Ecto neural progenitor cell (in vitro differentiated cells): ENCODE measurements around the gene RUNX2.

Experiments used
- DNase-seq: peaks from one replicate; pipeline ENCODE4 v3.0.0-alpha.2; 2018; ENCODE audit warnings: low spot score

Gene RUNX2

DNA sequence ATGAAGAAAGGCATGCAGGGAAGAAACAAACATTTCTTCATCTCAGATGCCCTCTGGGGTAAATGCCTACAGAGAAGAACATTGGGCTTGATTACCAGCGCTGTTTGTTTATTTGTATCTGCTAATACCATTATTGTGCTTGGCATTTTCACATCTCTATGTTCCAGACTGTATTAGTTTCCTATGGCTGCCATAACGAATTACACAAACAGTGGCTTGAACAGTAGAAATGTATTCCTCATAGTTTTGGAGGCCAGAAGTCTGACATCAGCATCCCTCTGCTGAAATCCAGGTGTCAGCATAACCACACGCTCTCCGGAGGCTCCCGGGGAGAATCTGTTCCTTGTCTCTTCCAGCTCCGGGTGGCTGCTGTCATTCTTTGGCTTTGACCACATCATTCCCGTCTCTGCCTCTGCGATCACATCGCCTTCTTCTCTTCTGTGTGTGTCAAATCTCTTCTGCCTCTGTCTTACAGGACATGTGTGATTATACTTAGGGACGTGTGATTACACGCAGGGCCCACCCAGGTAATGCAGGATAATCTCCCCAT is 291.2 kb downstream of the RUNX2 start:
- no peak for DNase-seq

DNA sequence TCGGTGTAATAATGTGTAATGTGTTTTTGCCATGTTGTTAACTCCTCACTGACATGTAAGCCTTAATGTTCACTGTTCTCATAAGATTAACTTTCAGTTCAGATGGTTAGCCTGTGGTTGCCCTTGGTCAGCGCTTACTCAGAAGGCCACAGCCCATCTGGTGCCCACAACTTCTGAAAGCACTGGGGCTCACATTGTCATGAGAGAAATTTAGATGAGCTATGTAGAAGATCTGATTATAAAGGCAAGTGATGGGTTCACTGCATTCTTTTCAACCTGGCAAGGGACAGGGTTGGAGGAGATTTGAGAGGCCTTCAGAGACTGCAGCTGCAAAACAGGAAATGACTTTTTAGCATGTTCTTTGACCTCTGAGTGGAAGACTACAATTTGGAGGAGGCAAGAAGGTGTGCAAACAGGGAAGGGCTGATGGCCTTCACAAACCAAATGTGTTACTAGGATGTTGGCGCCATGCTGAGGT is 291.9 kb downstream of the RUNX2 start:
- no peak for DNase-seq

DNA sequence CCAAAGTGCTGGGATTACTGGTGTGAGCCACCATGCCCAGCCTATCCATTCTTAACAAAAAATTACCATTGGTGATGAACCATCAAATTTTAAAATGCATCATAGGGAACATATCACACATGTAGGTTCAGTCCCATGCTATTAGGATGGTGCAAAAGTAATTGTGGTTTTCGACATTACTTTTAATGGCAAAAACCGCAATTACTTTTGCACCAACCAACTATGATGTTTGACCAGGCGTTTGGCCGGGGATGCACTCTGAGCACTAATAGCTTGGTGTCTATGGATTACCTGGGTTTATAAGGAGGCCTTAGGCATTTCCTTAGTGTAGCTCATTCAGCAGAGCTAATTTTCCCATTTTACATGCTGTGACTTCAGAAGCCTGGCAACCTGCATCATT is 296.1 kb downstream of the RUNX2 start:
- no peak for DNase-seq

DNA sequence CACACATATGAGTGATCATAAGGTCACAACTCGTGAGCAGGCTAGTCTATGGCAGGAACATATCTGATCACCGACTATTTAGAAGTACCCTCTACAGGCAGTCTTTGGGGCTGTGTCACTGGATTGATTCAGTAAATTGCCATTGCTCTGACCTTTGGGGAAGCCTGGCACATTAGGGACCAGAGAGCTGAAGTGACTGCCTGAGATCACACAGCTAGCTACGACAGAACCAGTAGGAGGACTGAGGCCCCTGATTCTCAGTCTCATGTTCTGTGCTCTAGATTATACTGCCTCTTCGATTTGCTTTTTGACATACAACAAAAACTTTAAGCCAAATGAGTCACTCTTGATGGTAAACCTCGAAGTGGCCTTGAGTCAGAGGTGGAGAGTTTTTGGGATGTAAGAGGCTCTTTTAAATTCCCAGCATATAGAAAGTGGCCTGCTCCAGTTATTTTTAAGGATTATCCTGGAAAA is 297.1 kb downstream of the RUNX2 start:
- no peak for DNase-seq

DNA sequence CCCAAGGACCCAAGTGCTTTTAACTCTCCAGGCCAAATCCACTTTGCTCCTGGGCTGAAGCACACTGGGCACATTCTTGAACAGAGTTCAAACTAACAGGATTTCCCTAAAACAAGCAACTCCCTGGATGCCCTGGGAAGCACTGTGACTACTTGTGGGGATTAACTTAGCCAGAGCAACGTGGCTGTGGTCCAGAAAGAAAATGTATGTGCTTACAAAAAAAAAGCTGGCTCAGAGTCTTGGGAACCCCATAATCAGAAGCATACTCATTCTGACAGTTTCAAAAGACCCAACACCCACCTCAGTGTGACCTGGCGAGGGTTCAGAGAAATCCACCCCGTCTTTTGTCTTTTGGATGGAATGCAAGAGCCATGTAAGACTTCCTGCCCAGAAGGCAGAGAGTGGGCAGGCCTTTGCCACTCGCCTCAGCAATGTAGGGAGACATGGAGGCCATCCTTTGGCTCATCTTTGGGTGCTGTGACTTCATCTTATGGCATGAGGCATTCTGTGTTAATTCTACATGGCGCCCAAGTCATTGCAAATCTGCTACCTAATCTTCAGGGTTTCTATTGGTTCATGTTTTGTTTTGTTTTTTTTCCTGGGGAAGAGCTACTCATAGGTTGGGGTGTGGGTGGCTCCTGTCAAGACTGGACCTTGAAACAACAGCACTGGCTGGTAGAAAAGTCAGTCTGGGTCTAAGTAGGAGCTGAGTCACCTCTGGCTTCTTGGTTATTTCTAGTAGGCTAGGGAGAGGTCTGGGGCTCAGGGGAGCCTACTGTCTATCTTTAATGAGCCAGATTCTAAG is 298.2 kb downstream of the RUNX2 start:
- DNase-seq = no peak

DNA sequence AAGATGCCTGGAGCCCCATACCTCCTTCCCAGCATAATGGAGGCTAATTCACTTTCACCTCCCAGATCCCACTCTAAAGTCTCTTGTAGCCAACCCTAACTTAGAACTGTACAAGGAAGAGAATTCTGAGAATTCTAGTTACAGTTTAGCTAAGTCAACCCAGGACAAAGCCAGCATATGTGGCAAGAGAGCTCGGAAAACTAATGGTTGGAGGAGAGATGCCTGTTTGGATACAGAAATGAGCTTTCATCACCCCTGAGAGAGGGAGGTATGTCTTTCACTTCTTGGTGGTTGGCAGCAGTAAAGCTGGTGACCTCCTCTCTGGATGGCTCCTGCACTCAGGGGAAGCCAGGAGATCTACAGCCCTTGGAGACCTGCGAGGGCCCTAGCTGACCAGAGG is 302.2 kb downstream of the RUNX2 start:
- DNase-seq = no peak

DNA sequence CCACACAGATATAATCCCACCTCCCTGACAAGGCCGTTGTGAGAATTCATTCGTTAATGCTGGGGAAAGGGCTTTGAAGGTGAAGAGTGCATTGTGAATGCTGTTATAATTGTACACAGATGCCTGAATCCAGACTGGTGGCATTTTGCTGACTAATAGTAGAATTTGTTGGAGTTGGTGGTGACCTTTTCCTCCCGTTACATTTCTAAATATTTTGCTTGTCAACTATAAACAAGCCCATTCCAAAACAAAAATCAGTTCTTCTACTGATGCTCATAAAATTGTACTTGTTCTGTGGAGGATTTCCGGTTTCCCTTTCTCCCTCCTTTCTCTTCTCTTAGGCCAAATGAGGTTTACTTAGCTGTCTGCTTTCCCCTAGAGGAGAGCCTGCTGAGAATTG is 302.7 kb downstream of the RUNX2 start:
- no peak for DNase-seq

DNA sequence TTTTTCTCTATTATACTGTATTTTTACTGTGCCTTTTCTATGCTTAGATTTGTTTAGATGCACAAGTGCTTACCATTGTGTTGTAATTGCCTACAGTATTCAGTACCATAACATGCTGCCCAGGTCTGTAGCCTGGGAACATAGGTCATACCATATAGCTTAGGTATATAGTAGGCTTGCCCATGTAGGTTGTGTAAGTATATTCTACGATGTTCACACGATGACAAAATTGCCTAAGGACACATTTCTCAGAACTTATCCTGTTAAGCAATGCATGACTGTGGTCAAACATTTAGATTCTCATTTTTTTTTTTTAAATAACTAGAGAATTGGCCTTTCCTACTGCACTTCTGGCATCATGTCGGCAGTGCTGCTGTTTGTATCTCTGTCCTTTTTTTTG is 303.3 kb downstream of the RUNX2 start:
- no peak for DNase-seq

DNA sequence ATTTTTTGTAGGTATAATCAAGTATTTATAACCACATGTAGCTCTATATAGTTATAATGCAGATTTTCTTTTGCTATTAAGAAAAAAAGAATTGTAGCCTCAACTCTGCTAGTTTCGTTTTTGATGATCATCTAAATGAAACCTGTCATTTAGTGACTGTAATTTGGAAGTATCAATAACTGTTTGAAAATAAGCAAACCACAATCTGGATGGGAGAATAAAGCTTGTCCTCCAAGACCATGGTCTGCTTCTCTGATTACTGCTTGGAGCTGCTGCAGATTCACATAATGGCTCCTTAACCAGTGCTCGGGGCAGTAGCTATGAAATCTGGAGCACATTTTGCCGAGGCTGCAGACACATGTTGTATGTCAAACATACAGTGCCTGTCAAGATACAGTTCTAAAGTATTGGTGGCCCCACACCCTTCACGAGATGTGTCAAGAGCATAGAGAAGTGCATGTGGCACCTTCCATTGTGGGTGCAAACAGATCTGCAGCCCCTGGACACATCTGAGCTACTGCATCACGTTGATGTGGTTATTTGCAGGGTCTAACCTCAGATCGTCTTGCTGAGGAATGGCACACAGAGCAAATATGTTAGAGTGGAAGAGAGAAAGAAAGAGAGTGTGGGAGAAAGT is 305.3 kb downstream of the RUNX2 start:
- DNase-seq = no peak

DNA sequence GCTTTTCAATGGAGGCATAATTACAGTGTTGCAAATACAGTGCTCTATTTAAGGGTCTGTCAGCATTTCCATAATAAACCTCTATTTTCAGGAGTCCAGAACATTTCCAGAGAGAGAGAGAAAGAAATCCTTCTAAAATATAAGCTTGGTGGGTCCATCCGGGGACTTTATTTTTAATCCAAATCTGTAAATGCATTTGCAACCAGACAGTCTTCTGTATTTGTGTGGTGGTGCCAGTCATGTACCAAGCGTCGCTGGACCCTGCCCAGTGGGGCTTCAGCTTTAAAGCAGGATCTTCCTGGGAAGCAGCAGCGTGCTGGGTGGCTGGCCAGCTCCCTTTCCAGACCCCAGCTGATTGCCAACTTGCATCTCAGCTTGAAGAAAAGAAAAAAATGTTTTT is 306.1 kb downstream of the RUNX2 start:
- no peak for DNase-seq

DNA sequence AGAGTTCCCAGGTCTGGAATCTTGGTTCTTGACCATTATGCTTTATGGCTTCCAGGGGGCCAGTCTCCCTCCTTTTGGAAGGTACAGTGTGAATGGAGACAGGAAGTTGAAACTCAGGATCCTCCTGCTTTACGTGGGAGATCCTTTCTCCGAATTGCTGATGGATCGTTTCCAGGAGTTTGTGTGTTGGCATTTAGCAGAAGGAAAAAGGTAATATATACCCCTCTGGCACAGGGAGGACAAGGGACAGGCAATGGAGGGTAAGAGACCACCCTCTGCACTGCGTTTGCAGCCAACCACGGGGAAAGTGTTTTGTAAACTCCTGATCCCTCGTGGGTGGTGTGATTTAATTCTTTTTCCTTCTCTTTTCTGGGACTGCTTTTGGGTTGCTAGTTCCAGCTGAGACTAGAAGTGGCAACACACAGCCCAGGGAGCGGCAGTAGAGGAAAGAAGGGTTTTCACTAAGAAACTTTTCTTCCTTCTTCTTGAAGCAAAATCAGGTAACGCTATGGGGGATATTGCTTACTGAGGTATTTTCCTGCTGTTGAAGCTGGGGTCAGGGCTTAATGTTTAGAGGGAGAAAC is 307.2 kb downstream of the RUNX2 start:
- no peak for DNase-seq

DNA sequence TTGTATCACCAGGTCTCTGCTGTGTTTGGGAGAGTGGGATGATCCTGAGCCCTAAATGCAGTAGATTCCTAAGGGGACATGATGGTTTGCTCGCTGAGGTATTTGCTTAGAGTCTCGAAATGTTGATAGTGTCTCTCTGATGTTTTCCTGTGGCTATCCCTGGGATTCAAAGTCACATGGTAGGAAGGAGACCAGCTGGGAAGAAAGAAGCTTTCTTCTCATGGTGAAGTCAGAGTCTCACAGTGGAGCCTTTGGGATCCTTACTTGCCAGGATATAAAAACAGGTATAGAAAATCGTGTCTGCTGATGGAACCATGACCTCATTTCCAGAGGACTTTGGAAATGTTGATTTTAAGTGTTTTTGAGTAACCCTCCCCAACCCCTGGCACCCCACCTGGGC is 308.9 kb downstream of the RUNX2 start:
- no peak for DNase-seq

DNA sequence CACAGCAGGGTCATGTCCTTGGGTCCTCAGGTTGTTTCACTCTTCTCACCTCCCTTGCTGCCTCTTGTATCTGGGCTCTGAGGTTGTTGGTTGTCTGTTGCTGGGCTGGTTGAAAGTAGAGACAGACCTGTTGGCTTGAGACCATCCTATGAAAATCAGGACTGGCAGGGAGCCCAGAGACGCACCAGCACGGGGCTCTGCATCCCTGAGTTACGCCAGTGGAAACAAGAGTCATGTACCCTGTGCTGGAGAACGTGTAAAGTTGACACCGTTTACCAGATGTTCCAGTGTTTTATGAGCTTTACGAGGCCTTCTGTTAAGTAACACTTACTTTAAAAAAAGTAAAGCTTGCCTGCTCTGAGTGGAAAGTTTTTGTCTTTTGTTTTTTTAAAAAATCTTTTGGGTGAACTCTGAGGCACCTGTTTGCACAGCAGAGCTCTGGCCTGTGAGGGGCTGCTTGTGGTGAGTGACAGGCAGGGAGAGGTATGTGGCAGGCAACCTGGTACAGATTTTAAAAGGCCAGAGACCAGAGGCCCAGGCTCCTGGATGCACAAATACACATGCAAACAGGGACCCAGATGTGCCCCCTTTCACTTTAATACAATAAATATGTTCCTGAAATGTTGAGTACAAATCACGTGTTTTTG is 309.6 kb downstream of the RUNX2 start:
- no peak for DNase-seq

DNA sequence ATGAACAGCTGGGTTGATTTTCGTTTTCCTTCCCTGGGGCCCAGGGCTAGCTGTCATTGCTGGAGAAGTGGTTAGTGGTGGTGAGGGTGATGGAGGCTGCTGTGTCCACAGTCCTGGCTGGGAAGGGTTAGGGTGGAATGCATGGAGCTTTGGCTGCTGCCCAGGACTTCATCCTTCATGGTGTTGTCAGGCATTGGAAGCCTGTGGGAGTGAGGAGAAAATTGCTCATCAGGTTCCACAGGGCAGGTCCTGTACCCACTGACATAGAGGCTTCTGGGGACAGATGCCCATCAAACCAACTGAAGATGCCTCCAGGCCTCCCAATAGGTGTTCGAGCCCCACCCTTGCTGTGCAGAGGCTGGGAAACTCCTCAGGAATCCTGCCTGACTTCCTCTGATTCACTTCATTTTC is 312.0 kb downstream of the RUNX2 start:
- no peak for DNase-seq

DNA sequence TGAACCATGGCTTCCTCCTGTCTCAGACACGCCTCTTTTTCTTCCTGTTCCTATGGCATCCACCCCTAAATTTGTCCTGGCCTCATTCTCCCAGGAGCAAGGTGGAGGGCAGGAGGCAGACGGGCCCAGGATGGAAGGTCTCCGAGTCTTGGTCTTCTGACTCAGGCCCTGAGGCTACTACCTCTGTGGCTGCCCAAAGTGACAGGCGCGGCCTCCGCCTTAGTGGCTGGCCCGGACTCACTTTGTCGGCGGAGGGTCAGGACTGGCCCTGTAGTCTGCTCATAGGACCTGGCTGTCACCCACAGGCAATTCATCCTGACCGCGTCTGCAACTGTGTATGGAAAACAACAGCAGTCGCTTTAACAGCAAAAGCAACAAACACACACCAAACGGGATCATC is 312.7 kb downstream of the RUNX2 start:
- DNase-seq = no peak

DNA sequence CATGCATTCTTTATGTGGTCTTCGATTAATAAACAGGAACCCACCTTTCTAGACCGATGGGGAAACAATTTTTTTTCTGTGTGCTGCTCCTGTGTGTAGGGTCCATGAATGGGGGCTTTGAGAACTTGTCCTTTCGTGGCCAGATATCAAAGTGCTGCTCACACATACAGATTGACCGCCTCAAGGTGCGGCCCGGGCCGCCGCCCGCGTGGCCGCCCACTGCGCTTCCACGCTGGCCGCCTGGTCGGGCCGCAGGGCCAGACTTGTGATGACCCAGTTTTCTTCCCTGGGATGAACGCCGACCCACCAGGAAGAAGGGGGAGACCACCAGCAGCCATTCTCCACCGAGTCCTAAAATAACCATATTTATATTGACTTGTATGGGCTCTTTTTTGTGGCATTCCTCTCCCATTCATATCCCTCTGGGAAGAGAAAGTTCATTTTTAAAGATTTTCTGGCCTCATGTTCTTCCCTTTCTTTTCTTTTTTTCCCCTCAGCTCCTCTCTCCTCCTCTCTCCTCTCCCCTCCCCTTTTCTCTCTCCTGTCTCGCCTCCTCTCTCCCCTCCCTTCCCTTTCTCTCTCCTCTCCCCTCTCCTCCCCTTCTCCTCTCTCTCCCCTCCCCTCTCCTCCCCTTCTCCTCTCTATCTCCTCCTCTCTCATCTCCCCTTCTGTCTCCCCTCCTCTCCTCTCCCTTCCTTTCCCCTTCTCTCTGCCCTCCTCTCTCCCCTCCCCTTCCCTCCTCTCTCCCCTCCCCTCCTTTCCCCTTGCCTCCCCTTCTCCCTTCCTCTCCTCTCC is 314.4 kb downstream of the RUNX2 start:
- DNase-seq = no peak

DNA sequence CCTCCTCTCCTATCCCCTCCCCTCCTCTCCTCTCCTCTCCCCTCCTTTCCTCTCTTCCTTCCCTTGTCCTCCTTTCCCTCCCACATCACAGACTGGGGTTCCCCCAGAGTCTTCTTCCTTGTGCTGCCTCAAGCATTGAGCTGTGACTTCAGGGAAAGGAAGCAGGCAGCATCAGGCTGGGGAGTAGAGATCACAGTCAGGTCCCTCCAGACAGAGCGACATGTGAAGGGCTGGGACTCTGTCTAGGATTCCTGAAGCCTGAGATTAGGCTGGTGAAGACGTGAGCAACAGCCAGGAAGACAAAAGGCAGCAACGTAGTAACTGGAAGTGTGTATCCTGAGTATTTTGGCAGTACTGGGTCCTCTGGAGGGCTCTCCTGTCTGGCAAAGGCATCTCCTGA is 315.0 kb downstream of the RUNX2 start:
- DNase-seq = no peak

DNA sequence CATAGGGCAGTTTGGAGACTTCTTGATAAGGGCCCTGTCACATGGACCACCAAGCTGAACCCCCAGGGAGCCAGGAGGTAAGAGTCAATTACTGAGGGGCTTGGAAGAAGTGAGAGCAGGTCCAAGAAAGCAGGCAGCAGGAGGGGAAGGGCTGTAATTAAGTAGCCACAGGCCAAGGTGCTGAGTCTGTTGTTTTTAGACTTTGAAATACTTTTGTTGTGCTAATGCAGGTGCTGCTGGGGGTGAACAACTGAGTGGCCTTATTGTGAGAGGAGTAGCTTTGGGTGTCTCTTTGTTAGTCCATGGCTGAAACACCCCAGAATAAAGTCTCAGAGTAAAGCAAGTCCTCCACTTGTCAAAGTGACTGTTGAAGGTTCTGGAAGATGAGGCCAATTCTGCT is 316.6 kb downstream of the RUNX2 start:
- DNase-seq = no peak

DNA sequence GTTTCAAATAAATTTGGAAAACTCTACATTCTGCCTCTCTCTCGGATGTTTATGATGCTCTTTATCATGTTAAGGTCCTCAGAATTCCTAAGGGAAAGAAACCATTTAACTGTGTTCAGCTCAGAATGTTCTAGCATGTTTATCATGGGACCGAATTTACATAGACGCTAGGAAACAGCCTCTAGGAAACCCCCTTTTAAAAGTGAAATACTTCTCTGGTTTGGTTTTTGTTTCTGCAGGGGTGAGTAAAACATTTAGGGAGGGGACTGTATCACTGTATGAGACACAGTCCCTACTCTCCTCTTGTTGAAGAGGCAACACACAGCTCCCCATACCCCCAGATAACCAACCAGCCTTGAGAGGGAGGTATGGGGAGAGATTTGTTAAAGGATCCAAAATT is 317.2 kb downstream of the RUNX2 start:
- no peak for DNase-seq

DNA sequence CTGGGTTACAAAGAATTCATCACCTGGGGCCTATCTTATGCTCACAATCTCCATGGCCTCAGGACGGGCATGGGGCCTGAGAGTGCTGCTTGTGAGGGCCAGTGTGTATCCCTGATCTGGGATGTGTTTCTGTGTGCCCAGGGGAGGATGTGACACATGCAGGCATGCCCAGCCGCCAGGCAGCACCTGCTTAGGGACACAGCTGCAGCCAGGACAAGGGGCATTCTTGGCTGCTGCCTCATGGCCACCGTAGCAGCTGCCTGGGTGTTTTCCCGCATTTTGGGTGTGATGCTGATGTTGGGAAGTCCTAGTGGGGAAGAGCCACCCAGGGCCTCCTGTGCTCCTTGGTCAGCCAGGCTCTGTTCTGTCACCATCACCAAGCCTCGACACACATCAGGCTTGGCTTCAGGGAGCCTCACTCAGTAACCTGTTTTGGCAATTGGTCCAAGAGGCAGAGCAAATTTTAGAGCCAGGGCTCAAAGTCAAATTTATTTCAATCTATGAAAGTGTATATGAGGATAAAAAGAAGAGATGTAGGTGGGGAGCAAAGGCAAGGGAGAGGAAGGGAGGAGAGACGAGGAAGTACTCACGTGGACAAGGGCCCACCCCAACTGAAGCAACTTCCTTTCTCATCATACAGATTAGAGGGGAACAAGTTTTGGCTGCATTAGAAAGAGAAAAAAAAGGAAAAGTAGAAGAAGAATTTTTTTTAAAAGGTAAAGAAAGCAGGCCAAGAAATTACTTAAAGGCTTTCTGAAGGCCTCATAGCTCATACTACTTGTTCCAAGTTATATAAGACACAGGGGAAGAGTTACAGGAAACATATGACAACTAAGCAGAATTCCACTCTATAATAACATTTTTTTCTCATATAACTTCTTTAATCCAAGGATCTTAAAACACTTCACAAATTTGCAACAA is 319.5 kb downstream of the RUNX2 start:
- no peak for DNase-seq

DNA sequence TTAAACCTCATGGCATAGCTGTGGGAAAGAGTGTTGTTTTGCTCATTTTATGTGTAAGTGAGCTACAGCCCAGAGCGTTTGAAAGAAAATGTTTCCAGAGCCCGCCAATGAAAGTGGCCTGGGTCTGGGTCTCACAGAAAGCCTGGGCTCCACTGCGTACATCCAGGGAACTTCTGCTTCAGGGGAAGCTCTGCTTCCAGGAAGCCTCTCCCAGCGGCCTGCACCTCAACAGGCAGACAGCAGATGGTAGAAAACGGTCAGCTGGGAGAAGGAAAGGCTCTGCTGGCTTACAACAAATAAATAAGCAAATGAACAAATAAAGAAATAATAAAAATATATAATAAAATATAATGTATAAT is 320.1 kb downstream of the RUNX2 start:
- DNase-seq = no peak
